Pancreas (tissue), 10 donors: Measurements from ENCODE around the gene CD34. TPM values are rescaled to one million over a fixed set of nuclear protein-coding genes. Genes with fewer than 3 reads are reported as not detected.

Experiments
- ATAC-seq, 4 donors: fragments of 200-7000 bp; cut with Tn5 transposase; one replicate each; pipeline versions ENCODE4 v1.8.0 to v1.9.1; 2020; ENCODE audit warnings: mild to moderate bottlenecking in 4 of 4, moderate library complexity in 4 of 4
- DNase-seq, 6 donors: peaks; one replicate each; pipeline ENCODE4 v3.0.0-alpha.2; 2020
- FAIRE-seq: peaks from 2 replicates; lab custom pipeline; 2012; peaks lifted over from hg19 to GRCh38; lab: Jason Lieb, UNC
- H3K27ac ChIP-seq, 4 donors: fragments of 200-600 bp; sonication (generic); 1 replicate in 3 of 4; 2 replicates in 1 of 4; pipeline versions ENCODE4 v1.5.0 to v1.8.0; 2020
- H3K27me3 ChIP-seq, 4 donors: fragments of 200-600 bp; one replicate each; pipeline ENCODE4 v1.8.0; 2021
- H3K36me3 ChIP-seq, 3 donors: fragments of 200-600 bp; sonication (generic) in 1 of 3; one replicate each; pipeline versions ENCODE4 v1.5.0 to v1.8.0; 2020 to 2021
- H3K4me1 ChIP-seq, 3 donors: fragments of 200-600 bp; one replicate each; pipeline ENCODE4 v1.8.0; 2021
- H3K4me3 ChIP-seq, 4 donors: fragments of 200-600 bp; sonication (generic) in 2 of 4; one replicate each; pipeline versions ENCODE4 v1.5.0 to v1.8.0; 2020 to 2021
- H3K9me3 ChIP-seq, 4 donors: fragments of 200-600 bp; one replicate each; pipeline ENCODE4 v1.8.0; 2021
- CTCF ChIP-seq, 4 donors: fragments of 200-600 bp; sonication (generic) in 3 of 4; IDR thresholded peaks; one replicate each; pipeline versions ENCODE4 v1.5.0 to v1.8.0; 2021; ENCODE audit warnings: antibody characterized with exemption in 4 of 4
- WGBS, 2 donors: extraction: QIAGEN DNeasy Blood & Tissue Kit; methylation state at CpG; one replicate each; pipeline ENCODE4 v1.1.7; 2013; 5-methylcytosine and 5-hydroxymethylcytosine counted together
- intact Hi-C, 3 donors: fragments of 100-400 bp; cut with DNase I; formaldehyde crosslinking; loops; one replicate each; pipeline versions ENCODE4 v1.11.1 to v1.14.2; 2022
- polyA plus RNA-seq, 2 donors: library from polyadenylated mRNA; stranded (reverse); fragments of 200-250 nt; gene quantifications; one replicate each; pipeline ENCODE4 v1.2.3, GENCODE V29; 2013
- total RNA-seq, 6 donors: library from RNA; stranded (reverse); fragmentation: NEBNext Ultra II Directional in 4 of 6; extraction: Animal tissue kit (Norgen Biotek cat#: 25700) in 4 of 6; gene quantifications; one replicate each; pipeline versions ENCODE4 v1.2.1 to v1.2.4, GENCODE V29; 2021 to 2023
- donor health status: healthy with polysubstance abuse.
- donor health status: DM: no; HTN: no; CAD: no; lungs with moderate emphysema.
- donor health status: DM: no; HTN: no; CAD: no.
- donor health status: control.
- donor health status: control.
- donor health status: Bipolar disorder and iron deficiency.
- donor health status: DM: yes; HTN: yes; CAD: no.
- donor health status: DM: no; HTN: no; CAD: no.
- donor health status: DM: no; HTN: no; CAD: no.
- donor health status: DM: yes; HTN: yes; CAD: no.

The CD34 gene
- total and polyA plus RNA-seq, 8 donors: 5.2 to 11.9 (median 8.1) TPM

GRCh38 chr1:207870306-207871031, 40.5 kb downstream of the CD34 start:
- WGBS, 2 donors: 84 to 88% methylated on average over 4 of the region's 4 CpGs
- no peak for TF ChIP-seq CTCF (IDR thresholded peaks at IDR 0.05)
- peaks cover 0 to 16% (median 3%) of the 10 kb centered on the region in 3 donors for H3K4me1 ChIP-seq
- ATAC-seq (no peak), FAIRE-seq (no peak), DNase-seq (no peak)
- no peaks in the 10 kb centered on the region for H3K36me3 ChIP-seq
- no peak overlapping the region for H3K27ac ChIP-seq
- no peaks in the 10 kb centered on the region for H3K27me3 ChIP-seq
- no peaks in the 10 kb centered on the region for H3K9me3 ChIP-seq
- no peak overlapping the region for H3K4me3 ChIP-seq
- intact Hi-C loops: no loop called here

GRCh38 chr1:207869859-207870258, 41.1 kb downstream of the CD34 start:
- H3K27ac ChIP-seq: peak overlapping the region in 1 of 4 donors; percentile 89
- no peak for FAIRE-seq
- TF ChIP-seq CTCF (IDR thresholded peaks at IDR 0.05): no peak

GRCh38 chr1:207868774-207869721, 41.9 kb downstream of the CD34 start:
- Histone ChIP-seq H3K27ac (peak overlapping the region; percentile 60 to 89 (median 84)), H3K27me3 (no peaks in the 10 kb centered on the region), H3K4me1 (peaks cover 0 to 16% (median 3%) of the 10 kb centered on the region in 3 donors), H3K9me3 (no peaks in the 10 kb centered on the region), H3K4me3 (peak overlapping the region; percentile 63 to 88 (median 86)), H3K36me3 (no peaks in the 10 kb centered on the region)
- WGBS, 2 donors: 2% methylated on average over 81 to 87 of the region's 87 CpGs
- FAIRE-seq (no peak), ATAC-seq (peak; percentile 80 to 88 (median 84)), DNase-seq (peak; percentile 76 to 94 (median 86))
- TF ChIP-seq CTCF (IDR thresholded peaks at IDR 0.05): peak; percentile 62 to 82 (median 69)
- intact Hi-C loops: loop anchor here in 2 of 3 donors (5.0 kb wide), 1 partner anchor 37 kb away; no protein-coding TSS in a partner anchor

More at GRCh38 chr1:207869859-207870258, 41.1 kb downstream of the CD34 start:
- no peak for ATAC-seq
- intact Hi-C loops: loop anchor here in 2 of 3 donors (5.0 kb wide), 1 partner anchor 38 kb away; no protein-coding TSS in a partner anchor
- no peaks in the 10 kb centered on the region for H3K9me3 ChIP-seq
- WGBS, 2 donors: 74 to 80% methylated on average over 6 of the region's 6 CpGs
- peaks cover 0 to 16% (median 3%) of the 10 kb centered on the region in 3 donors for H3K4me1 ChIP-seq
- H3K4me3 ChIP-seq: no peak overlapping the region
- DNase-seq: no peak
- H3K36me3 ChIP-seq: no peaks in the 10 kb centered on the region
- H3K27me3 ChIP-seq: no peaks in the 10 kb centered on the region

DNA sequence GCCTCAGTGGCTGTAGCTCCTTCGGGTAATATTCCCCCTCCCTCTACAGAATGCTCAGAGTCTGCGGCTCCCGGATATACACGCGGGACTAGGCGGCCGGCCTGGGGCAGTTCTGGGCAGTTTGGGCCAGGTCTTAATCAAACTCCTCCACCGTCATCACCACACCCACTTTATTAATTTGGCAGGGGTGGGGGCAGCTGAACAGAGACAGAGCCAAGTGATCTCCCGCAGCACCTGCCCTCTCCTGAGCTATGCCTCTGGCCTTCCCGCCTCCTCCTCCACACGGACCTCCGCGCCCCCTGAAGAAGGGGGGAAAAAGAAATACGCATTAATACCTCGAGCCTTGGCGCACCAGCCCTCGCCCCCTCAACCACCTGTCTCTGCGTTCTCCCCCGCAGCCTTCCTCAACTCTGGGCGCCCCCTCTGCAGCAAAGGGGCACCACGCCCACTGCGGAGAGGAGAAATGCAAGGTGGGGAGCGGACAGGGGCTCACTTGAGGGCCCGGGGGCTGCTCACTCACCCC, 42.6 kb downstream of the CD34 start:
- DNase-seq (peak; percentile 42 to 76 (median 60)), ATAC-seq (peak; percentile 45 to 70 (median 66)), FAIRE-seq (no peak)
- 0% methylated on average over 19 to 24 of the region's 24 CpGs for WGBS, 2 donors
- H3K36me3 ChIP-seq: no peaks in the 10 kb centered on the region
- TF ChIP-seq CTCF (IDR thresholded peaks at IDR 0.05): no peak
- H3K4me1 ChIP-seq: peaks cover 0 to 16% (median 3%) of the 10 kb centered on the region in 3 donors
- H3K27ac ChIP-seq: peak overlapping the region; percentile 60 to 89 (median 84)
- intact Hi-C loops: loop anchor here in 2 of 3 donors (5.0 kb wide), 1 partner anchor 36 kb away; no protein-coding TSS in a partner anchor
- H3K4me3 ChIP-seq: peak overlapping the region; percentile 63 to 88 (median 86)
- no peaks in the 10 kb centered on the region for H3K9me3 ChIP-seq
- H3K27me3 ChIP-seq: no peaks in the 10 kb centered on the region
